Liver (tissue), 3 donors: Measurements from ENCODE around the gene LDLR.

Source experiments
- ATF3 ChIP-seq: IDR thresholded peaks from 2 replicates; pipeline ENCODE4 v1.6.1; 2016; ENCODE audit warnings: antibody characterized with exemption
- EGR1 ChIP-seq, 2 donors: IDR thresholded peaks; 2 replicates each; pipeline ENCODE4 v1.6.1; 2016 to 2018; ENCODE audit warnings: antibody characterized with exemption in 2 of 2, low read depth in 2 of 2
- FOXA2 ChIP-seq: IDR thresholded peaks from 2 replicates; pipeline ENCODE4 v1.6.1; 2016; ENCODE audit warnings: antibody characterized with exemption
- GABPA ChIP-seq, 2 donors: IDR thresholded peaks in 1 of 2; conservative IDR thresholded peaks in 1 of 2; 2 replicates each; pipeline ENCODE4 v1.6.1; 2016; ENCODE audit warnings: antibody characterized with exemption in 2 of 2, mild to moderate bottlenecking in 1 of 2, moderate library complexity in 1 of 2
- RAD21 ChIP-seq, 2 donors: IDR thresholded peaks; 2 replicates each; pipeline ENCODE4 v1.6.1; 2016; ENCODE audit warnings: antibody characterized with exemption in 2 of 2, mild to moderate bottlenecking in 2 of 2
- REST ChIP-seq: IDR thresholded peaks from 2 replicates; pipeline ENCODE4 v1.6.1; 2016; ENCODE audit warnings: antibody characterized with exemption, mild to moderate bottlenecking
- SP1 ChIP-seq: IDR thresholded peaks from 2 replicates; pipeline ENCODE4 v1.6.1; 2018; ENCODE audit warnings: antibody characterized with exemption, mild to moderate bottlenecking
- YY1 ChIP-seq: IDR thresholded peaks from 2 replicates; pipeline ENCODE4 v1.6.1; 2016; ENCODE audit warnings: antibody characterized with exemption, mild to moderate bottlenecking
- TF ChIP-seq, protein P1 (sequence below): fragments of 150-350 bp; IDR thresholded peaks from 2 replicates; pipeline ENCODE4 v1.5.1; 2017; ENCODE audit warnings: improper control_type of control experiment, low read depth, low read length; ENCODE audit not compliant: missing input control
- TF ChIP-seq, protein P2 (sequence below): IDR thresholded peaks from 2 replicates; pipeline ENCODE4 v1.6.1; 2016; ENCODE audit warnings: antibody characterized with exemption
- donor health status: healthy.
- donor health status: healthy.

GRCh38 chr19:11105014-11105636 lies 15.9 kb downstream of the LDLR start:
- no peak for TF ChIP-seq EGR1 (IDR thresholded peaks at IDR 0.05; ENCODE audit: low read depth in 2 of 2)
- TF ChIP-seq, protein P1, sequence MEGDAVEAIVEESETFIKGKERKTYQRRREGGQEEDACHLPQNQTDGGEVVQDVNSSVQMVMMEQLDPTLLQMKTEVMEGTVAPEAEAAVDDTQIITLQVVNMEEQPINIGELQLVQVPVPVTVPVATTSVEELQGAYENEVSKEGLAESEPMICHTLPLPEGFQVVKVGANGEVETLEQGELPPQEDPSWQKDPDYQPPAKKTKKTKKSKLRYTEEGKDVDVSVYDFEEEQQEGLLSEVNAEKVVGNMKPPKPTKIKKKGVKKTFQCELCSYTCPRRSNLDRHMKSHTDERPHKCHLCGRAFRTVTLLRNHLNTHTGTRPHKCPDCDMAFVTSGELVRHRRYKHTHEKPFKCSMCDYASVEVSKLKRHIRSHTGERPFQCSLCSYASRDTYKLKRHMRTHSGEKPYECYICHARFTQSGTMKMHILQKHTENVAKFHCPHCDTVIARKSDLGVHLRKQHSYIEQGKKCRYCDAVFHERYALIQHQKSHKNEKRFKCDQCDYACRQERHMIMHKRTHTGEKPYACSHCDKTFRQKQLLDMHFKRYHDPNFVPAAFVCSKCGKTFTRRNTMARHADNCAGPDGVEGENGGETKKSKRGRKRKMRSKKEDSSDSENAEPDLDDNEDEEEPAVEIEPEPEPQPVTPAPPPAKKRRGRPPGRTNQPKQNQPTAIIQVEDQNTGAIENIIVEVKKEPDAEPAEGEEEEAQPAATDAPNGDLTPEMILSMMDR, result no peak
- no peak for TF ChIP-seq SP1
- TF ChIP-seq YY1, result no peak
- TF ChIP-seq RAD21 (IDR thresholded peaks at IDR 0.05), result no peak
- TF ChIP-seq ATF3, result no peak
- TF ChIP-seq FOXA2, result no peak
- TF ChIP-seq, protein P2, sequence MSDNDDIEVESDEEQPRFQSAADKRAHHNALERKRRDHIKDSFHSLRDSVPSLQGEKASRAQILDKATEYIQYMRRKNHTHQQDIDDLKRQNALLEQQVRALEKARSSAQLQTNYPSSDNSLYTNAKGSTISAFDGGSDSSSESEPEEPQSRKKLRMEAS, result no peak
- no peak for TF ChIP-seq GABPA (IDR thresholded peaks at IDR 0.05 in 1 of 2, conservative IDR thresholded peaks at IDR 0.05 in 1 of 2)
- TF ChIP-seq REST, result no peak
